GM21528 (cell line): ENCODE results near the gene ANO10.

Experiments used
- ATAC-seq: cut with Tn5 transposase; IDR thresholded peaks from one replicate; pipeline ENCODE4 v1.9.1; 2021; ENCODE audit warnings: mild to moderate bottlenecking, moderate library complexity; ENCODE audit not compliant: unreplicated experiment, low FRiP score

ANO10 gene

DNA sequence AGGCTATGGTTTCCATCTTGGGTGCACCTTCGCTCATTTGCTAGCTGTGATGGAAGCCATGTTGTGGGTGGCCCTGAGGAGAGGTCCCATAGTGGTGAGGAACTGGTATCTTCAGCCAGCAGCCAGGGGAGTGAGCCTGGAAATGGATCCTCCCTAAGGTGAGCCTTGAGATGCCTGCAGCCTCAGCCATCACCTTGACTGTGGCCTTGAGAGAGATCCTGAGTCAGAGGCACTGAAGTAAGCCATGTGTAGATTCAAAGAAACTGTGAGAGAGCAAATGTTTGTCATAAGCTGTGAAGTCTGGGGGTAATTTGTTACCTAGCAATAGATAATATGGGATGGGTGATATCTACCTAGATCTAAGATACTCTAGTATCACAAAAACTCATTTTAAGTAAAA, 230.2 kb downstream of the ANO10 start:
- ATAC-seq: no peak

DNA sequence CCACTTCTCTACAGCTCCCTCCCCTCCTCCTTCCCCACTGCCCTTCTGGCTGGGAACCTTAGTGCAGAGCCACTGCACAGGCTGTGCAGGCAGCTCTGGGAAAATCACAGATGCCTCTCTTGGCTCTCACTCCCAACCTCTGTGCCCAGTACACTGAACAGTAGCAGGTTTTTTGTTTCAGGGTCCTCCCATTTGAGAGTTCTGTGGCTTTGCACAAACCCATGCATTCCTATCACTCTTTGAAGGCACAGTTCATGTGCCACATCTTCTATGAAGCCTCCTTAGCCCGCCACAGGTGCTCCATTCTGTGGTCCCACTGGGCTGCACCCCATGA, 231.6 kb downstream of the ANO10 start:
- no peak for ATAC-seq

DNA sequence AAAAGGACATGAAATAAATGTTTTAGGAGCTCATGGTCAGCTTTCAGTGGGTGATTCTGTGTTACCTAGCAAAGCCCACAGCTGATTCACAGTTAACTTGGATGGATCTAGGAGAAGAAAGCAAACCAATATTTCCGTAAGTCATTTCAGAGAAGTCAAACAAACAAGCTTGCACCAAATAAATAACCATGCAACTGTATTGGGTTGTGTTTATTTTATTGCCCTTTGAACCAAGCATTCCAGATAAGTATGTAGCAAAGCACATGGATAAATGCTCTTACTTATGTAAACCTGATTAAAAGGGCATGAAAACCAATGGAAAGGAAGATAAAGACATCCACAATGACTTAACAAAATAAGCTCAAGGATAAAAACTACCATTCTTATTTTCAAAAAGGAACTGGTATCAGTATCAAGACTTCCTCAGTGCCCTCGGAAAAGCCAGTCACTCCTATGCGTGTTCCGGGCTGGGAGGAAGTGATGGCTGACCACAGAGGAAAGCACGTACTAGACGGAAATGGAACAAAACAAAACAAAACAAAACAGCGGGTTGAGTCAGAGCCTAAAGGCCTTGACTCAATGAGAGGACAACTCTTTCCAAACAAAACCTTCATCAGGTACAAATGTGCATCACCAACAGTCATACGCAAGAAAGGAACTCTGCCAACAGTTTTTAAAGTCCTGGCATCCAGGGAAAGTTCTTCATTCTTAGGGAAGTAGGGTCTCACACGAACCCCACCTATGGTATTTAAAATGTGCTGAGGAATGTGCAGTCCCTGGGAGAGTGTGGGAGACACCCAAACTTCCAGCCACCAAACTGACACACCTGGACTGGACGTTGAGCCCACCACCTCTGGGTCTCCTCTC, 232.2 kb downstream of the ANO10 start:
- no peak for ATAC-seq

DNA sequence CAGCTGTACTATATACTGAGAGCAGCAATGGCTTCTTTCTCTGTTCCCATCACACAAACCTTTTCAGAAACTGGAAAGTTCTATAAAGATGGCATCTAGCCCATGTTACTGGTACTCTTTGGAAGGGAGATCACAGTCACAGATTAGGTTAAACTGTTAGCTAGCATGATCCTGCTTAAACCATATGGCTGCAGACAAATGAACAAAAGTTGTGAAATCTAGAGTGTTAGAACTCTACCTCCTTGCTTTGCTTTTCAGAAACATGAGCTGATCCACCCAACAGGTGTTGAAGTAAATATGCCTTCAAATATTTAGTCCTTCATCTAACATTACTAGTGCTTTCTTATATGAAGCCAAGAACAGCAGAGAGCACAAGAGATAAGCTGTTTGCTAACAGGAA, 232.9 kb downstream of the ANO10 start:
- no peak for ATAC-seq

DNA sequence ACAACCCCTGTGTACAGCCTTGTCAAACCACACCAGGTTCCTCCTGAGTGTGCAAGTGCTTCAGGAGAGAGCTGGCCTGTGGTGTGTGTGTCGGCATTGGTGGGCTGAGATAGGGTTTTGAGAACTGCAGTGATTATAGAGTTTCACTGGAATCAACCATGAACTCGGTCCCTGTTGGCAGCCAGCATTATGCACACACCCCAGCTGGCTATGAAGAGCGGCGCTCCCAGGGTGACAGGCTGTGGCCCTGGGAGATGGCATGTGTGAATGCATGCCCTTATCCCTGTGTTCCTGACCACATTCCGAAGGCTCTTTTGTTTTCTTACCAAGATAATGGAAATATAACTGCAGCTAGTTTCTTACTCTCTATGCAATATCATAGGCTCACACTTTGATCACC, 233.6 kb downstream of the ANO10 start:
- no peak for ATAC-seq

DNA sequence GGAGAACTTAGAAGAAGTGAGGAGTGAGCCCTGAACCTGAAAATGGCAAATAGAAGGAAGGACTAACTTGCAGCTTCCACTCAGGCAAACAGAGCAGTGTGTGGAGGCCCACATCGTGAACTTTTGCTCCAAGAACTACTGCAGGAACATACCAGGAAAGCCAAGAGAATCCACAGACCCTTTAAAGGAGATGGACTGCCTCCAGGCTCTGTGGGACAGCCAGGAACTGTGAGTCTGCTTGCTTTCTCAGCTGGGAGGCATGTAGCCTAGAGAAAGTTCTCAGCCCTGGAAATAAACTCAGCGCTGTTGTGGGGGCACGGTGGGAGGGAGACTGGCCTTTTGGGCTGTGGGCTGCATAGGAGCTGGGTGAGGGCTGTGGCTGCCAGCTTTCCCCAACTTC, 242.5 kb downstream of the ANO10 start:
- ATAC-seq: no peak

DNA sequence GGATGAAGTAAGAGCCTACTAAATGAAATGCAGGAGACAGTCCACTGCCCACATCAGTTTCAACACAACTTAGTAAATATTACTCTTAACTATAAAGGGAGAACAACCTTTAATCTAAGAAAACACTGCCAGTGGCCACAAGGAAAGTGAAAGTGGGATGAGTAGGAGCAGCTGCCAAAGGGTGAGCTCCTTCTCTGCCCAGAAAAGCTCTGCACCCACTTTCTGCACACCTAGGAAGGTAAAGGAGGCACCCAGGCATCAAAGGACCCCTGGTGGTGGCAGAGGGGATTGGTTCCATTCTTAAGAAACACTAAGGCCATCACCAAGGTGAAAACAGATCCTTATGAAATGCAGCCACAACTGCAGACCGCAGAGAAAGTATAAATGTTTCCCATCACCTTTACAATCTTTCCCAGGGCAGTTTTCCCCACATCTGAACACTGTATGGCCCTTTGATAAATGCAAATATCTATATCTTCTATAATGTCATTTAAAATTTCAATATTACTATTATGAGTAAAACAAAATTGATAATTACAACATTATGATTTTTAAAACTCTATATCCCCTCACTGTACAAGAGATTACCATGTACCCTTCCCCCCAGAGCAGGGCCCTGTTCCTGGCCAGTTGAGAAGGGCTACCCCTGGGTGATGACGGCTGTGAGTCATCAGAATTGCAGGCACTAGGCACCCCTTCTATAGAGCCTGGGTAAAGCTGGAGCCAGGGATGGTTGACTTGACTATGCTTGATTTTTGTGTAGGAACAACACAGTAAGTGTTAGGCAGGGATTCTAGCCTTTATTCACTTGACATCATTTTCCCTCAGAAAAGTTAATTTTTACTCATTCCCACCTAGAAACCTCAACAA, 243.5 kb downstream of the ANO10 start:
- ATAC-seq: peak; percentile 72

DNA sequence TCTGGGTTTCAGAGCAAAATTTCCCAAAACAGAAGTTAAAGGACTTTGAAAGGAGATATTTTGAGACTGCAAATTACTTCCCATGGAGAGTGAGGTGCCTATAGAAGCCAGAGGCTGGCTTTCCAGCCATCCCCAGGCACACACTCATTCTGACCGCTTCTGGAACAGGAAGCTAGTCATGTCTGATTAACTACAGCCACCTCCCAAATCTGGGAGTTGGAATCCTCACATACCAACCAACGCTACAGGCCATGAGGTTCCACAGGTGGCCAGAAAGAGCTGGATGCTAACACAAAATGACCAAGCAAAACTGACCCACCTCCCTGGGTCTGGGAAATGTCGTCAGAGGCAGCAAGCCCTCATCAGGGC, 248.3 kb downstream of the ANO10 start:
- ATAC-seq: no peak

DNA sequence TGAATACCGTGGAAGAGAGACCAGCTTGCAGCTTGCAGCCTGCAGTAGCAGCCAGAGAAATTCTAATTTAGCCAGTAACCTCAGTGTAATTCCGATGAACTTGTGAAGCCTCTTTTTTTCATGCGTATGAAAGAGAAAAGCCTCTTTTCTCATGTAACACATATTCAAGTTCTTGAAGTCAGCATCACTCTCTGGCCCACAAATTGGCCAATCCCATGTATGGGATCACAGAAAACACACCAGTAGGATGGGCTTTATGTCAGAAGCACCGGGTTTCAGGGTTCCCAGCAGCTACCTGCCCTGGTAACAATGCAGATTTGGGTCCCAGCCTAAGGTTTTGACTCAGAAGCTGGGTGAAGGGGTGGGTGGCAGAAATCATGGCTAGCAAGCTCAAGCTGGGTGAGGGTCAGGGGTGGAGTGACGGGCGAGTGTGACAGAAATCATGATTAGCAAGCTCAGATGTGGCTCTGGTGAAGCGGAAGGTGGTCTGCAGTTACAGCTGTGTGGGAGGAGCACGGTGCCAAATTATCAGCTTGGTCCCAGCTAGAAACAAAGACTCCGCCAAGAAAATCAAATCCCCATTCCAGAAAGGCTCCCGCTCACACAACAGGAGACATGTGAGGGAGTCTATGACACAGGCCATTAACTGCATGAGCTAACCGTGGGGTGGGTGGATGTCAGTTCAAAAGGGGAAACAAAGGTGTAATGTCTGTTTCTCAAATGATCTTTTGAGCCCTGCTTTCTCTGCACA, 248.8 kb downstream of the ANO10 start:
- no peak for ATAC-seq

DNA sequence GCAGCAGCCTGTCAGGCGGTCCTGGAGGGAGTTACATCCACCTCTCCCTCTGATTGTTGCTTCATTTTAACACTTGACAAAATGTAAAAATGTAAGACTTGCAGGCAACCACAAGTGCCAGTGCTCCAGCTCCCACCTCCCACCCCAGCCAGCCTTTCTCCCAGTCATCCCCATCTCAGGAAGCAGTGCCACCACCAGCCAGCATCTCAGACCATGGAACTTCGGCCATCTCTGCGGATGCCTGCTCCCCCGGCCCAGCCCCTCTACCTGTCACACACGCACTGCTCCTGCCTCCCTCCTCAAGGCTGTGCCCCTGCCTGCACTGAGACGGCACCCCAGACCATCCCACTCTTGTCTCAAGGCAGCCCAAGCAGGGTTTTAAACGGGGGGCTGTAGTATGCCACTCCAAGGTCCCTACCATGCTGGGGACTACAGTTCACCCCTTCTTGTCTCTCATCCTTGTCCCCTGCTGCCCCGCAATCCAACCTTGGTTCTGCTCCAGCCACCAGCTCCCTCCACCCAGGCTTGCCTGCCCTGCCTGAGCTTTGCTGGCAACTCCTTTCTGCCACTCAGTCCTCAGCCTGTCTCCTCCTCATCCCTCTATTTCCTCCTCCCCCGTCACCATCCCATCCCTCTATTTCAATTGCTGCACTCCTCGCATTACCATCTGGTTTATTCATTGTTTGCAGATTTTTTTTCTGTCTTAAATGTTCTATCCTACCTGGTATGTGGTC, 249.6 kb downstream of the ANO10 start:
- ATAC-seq: no peak

DNA sequence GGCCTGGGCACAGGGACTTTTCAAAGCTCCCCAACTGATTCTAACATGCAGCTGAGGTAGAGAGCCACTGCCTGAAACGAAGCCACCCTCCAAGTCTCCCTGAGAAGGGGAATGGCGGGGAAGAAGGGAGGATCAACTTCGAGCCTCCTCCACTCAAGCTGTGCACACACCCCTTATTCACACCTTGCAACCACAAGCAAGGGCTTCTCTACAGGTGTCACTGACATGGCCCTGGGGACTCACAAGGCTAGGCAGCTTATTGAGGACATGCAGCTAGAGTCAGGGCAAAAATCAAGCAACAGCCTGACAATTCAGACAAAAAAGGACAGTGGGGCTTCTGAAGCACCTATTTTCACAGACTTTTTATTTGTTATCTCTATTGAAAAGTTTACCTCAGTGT, 250.3 kb downstream of the ANO10 start:
- no peak for ATAC-seq

DNA sequence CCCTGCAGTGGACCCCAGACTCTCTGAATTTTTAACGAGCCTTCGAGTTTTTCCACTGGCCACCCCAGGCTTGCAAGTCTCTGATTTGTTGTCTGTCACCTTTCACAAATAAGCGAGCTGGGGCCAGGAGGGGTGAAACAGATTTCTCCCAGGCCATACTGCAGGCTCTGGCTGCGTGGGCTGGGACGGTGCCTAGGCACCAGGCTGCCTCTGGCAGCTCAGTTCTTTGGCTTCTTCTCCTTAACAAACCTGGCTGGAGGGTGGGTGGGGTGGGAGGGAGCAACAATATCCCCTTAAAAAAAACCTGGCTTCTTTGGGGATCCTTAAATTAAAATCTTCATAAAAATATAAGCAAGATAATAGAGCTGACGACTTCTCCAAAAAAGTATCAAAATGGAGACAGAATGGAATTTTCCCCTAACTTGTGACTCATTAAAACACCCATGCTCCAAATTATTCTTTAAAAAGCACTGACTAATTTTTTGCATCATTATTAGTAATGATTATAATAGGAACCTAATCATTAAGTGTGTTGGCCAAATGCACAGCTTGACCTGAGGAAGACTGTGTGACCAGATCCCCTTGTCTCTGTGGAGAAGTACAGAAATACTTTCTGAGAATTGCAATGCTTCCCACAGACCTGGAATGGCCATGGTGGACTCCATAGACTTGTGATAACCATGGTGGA, 251.4 kb downstream of the ANO10 start:
- ATAC-seq: no peak

DNA sequence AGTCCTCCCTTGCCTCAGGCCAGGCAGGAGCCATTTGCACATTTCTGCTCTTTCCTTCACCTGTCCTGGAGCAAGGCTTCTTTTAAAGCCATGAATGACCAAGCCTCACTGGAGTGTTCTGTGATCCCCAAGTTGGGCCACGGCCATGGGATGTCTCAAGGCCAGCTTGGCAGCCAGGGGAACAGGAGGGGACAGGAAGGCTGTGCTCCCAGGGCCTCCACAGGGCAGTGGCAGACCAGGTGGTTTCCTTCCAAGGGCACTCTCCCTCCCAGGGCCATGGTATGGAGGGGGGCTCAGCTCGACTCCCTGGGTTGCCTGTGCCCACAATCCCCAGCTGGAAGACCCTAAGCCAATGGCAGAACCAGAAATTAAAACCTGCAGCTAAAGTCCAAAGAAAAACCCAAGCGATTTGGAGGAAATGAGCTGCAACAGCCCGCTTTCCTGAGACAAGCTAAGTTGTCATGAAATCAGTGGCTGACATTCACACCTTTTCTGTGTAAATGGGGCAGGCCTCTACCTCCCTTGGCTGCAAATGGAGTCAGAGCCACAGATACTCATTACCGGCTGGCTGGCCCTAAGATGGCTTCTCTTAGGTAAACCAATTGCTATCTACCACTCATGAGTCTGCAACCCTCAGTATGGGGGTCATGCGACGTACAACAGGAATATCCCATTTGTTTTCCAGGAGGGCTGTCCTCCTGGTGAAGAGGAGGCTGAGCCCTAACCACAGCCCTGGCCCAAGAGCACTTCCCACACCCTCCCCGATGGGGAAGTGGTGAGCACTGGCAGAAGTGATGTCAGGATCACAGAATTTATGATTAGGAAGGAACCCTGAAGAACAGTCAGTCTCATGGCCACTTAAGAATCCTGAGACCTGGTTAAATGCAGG, 252.2 kb downstream of the ANO10 start:
- no peak for ATAC-seq

DNA sequence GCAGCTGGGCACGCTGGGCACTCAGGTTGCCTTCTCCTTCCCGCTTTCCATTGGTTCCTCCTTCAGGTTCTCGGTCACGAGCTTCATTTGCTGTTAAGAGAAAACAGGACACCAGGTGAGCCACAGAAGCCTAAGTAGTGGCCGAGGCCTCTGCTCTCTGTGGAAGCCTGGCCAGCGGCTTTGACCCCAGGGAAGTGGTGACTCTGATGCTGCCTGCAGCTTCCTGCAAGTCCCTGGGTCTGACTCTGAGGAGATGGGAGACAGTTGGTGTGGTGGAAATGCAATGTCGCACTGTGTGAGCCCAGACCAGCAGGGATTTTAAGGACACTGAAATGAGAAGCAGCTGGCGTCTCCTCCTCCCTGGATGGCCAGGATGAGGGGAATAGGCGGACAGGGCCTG, 254.9 kb downstream of the ANO10 start:
- ATAC-seq: no peak

DNA sequence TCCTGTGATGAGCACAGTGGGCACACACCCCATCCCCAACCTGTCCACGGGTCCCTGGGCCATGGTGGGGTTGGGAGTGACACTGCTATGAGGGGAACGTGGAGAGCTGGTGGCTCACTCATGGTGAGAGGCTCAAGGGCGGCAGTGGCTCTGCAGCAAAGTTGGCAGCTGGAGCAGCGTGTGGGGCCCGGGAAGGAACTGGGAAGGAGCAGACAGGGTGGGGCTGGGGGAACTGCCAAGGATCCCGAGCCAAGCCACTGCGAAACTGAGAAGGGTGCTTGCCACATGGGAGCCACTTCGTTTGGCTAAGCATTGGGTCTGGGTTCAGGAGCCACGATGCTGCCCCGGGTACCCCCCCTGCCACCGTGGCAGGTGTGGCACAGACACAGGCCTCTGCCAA, 255.3 kb downstream of the ANO10 start:
- ATAC-seq: no peak

DNA sequence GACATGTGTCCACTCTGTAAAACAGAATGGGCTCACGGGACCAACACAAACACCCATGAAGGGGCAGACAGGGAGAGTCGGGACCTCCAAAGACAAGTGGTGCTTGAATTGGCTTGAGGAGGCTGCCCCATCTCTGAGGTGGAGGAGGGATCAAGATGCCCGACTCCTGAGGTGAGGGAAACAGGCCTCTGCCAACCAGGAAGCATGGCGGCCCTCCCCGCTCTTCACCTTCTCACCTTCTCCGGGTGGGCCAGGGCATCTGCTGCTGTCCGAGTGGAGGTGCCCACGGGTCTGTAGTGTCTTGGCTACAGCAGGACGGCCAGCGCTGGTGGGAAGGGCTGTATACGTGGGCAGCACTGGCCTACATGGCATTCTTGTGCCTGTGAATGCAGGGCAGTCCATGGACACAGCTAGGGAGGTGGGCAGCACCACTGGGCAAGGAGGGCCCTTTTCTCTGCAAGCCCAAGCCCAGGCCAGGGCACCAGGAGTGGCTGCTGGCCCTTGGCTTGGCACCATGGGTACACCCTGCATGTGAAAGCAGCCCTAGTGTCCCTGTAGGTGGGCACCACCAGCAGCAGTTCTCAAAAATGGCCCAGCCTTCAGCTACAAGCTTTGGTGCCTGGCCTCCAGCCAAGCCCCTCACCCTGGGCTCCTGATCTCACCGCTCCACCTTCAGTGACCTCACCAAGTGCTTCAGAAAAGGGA, 256.1 kb downstream of the ANO10 start:
- ATAC-seq: no peak

DNA sequence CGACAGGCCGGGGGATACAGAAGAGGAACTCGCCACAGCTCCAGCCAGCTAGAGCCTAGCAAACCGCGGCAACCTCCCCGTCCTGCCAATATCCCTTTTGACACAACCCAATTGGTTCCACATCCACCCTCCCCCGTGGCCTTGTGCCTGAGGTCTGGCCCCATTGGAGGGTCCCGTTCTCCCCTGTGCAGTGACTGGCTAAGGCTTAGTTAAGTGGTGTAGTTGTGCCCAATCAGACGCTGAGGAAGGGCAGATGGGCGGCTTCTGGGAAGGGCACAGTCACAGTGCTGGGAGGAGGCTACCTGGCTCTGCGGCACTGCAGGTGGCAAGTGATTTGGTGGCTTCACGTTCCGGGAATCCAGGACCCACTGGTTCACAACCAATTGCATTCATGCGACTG, 256.9 kb downstream of the ANO10 start:
- no peak for ATAC-seq

DNA sequence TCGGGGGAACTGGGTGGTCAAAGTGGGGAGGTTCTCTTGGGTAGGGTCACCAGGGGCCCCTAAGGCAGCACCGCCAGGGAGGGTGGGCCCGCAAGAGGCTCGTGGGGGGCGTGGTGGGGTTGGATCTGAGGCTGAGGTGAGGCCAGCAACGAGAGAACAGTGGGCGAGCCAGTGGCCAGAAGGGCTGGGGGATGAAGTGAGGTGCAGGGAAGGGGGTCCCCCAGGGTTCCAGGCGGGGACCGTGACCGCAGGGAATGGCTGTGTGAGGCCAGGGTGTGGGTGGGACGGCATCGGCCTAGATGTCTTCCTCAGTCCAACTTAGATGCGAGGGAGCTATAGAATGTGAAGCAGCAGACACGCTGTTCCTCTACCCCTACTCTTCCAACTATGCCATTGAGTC, 257.3 kb downstream of the ANO10 start:
- ATAC-seq: no peak
